Measurements from ENCODE around the gene RUNDC3A.

Gene RUNDC3A

DNA sequence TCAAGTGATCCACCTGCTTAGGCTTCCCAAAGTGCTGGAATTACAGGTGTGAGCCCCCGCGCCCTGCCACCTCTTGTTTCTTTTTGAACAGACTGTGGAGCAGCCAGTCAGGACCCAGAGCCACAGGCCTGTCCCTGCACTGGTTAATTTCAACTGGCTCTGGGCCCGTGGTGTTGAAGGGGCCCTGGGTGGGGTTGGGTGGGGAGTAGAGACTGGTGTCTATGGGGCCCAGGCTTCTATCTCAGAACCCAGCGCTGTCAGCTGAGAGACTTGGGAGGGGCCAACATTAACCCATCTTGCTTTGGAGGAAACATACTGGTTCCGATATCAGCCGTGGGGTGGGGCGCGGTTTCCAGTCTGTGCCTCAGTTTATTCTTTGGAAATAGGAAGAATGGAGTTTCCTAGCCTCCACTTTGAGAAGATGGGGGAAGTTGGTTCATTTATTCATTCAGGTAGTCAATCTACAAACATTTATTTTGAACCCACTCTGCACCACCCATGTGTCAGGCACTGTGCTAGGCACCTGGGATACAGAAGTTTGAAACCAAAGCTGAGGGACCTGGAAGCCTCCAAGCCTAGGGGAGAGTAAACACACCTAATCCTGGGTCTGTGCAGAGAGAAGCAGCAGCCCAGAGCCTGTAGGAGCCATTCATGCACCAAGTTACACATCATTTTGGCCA is 24.9 kb upstream of the RUNDC3A start:
- no peak for DNase-seq (ENCODE audit: low read depth)

DNA sequence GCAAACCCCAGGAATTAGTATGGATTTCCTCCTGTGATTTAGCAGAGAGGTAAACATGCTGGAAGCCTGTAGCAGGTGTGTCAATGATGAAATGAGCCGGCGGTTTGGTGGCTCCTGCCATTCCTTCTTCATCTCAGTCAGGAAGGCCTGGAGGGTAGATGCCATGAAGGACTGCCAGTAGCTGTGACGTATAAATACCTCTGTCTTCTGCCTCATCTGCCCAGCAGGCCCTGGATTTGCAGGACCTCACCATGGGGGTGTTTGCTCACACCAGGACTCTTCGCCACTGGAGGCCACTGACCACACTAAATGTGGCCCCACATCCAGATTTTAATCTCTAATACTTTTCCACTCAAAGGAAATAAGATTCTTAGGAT is 24.4 kb upstream of the RUNDC3A start:
- no peak for DNase-seq (ENCODE audit: low read depth)

DNA sequence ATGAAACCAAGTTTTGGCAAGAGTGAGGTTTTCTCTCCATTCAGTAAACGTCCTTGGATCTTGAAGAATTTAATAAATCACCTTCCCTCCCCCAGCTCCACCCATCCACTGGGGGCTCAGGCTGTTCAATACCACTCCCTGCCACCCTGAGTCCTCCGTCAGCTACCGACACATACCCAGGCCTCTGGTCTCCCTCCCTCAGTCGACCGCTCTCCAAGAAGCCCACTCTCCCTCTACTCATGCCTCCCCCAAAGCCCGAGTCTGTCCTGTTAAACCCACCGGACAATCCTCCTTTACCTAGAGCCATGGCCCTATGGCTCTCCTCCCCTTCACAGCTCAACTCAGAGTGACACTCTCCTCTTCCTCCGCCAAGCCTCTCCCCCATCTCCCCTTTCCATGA is 20.8 kb upstream of the RUNDC3A start:
- no peak for DNase-seq (ENCODE audit: low read depth)

DNA sequence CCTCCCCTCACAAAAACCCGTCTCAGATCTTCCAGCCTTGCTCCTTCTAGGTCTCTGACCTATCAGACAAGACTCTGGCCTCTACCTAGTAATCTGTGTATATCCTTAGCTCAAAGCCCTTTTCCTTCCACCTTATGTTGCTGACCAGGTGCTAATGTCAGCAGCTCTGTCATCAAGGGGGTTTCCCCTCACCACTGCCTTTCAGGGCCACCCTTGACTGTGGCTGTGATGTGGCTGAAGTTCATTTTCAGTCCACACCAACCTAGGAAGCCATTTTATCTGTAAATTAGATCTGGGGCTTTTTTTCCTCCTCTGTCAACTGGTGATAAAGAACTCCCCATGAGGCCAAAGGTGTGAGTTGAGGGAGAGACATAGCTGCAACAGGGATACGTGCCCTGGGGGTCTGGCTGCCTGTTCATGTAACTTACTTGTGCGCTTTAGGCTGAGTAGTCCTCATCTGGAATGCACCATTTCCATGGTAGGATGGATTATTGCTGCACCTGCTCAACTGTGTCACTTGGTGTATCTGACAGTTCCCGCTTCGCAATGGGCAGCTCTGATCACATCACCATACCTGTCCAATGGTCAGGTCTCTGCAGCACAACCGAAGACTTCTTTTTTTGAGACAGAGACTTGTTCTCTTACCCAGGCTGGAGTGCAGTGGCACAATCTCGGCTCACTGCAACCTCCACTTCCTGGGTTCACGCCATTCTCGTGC is 14.7 kb upstream of the RUNDC3A start:
- no peak for DNase-seq (ENCODE audit: low read depth)

DNA sequence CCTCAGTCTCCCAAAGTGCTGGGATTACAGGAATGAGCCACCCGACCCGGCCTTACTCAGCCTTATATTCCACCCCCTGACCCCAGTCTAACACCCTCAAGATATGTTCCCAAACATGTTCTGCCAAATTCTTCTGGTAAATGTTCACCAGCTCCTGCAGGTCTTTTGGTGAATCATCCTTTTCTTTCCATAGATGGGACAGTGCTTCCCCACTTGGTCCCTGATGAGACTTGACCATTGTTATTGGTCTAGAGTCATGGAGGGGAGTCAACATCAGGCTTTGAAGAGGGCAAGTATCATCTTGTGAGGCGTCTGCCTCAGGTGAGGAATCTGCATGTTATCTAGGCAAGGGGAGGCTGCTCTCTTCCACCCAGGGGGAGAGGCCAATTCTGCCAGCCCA is 10.4 kb upstream of the RUNDC3A start:
- no peak for DNase-seq (ENCODE audit: low read depth)

DNA sequence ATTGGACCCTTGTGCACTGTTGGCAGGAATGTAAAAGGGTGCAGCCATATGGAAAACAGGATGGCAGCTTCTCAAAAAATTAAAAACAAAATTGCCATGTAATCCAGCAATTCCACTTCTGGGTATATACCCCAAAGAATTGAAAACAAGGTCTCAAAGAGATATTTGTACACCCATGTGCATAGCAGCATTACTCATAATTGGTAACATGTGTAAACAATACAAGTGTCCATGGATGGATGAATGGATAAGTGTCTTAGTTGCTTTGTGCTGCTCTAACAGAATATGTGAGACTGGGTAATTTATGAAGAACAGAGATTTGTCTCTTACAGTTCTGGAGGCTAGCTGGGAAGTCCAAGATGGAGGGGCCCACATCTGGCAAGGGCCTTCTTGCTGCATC is 3.8 kb upstream of the RUNDC3A start:
- no peak for DNase-seq (ENCODE audit: low read depth)

DNA sequence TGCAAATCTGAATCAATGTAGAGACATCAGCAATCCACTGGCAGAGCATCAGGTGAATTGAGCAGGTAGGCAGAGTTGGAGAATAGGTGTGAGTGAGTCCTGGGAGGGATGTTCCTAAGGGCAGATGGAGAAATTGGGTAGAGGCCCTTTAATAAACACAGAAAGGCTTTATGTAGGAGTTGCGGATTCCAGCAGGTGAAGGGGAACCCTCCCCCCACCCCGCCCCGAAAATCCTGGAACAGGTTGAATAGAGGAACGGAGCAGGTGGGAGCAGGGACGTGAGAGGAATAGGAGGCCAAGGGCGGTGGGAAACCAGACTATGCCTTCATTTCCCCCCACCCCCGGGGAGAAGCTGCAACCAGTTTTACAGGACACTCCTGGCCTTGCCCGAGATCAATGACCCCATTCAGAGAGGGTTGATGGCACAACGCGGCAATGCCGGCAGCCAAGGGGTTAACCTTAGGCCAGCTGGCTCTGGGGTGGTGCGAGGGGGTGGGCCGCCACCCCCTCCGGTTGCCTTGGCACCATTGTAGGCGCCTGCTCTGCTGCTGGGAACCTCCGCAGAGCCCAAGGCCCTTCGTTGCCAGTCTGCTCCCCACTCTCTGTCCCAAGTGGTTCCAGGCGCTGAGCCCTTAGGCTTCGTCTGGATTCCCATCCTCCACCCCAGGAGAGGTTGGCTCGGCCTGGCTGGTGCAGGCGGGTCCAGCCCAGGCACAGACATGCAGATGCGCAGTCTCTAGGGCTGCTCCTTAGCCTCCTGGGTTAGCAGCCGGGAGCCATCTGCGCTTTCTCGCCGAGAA is 814 bp upstream of the RUNDC3A start:
- DNase-seq (ENCODE audit: low read depth), result no peak

DNA sequence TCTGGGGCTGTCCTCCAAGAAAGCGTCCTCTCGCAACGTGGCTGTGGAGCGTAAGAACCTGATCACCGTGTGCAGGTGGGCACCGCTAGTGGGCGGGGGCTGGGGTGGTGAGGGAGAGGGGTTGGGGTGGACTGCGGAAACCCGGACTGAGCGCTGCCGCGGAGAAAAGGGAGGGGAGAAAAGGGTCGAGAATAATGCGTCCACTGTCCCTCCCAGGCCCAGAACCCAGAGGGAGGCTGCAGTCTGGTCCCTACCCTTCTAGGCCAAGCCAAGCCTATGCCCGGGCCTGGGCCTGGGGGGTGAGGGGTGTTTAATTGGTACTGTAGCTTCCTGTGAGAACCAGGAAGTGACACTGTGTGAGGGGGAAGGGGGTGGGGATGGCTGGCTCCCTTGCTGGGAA is 464 bp downstream of the RUNDC3A start:
- DNase-seq (ENCODE audit: low read depth), result no peak

DNA sequence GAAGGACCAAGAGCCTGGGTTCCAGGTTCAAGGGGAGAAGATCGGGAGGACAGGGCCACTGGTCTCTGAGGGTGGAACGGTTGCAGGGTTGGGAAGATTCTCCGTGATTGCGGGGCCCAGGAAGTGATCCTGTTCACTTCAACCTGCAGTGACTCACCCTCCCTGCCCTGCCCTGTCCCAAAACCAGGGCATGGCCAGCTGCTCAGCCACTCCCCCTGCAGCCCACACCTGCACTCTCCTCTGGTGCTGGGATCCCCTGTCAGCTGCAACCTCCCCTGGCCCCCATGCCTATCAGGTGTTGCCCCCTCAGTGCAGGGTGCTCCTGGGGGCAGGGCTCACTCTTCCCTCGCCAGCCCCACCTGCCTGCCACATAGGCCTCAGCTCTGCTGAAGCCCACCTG is 1.1 kb downstream of the RUNDC3A start:
- no peak for DNase-seq (ENCODE audit: low read depth)

DNA sequence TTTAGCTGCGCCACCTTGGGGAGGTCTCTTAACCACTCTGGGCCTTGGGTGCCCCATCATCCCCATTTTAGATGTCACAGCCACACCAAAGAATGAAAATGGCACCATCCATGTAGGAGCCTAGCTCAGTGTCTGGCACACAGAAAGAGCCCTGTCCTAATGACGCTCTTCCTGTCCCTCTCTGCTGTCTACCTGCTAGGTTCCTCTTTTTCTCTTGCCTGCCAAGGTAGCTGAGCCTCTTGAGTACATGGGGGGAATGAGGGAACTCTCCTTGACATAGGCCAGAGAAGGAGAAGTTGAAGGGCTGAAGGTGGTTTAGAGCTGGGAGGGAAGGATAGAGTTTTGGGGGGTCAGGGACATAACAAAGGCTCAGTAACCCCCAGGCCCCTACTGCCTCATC is 1.8 kb downstream of the RUNDC3A start:
- DNase-seq (ENCODE audit: low read depth), result no peak

DNA sequence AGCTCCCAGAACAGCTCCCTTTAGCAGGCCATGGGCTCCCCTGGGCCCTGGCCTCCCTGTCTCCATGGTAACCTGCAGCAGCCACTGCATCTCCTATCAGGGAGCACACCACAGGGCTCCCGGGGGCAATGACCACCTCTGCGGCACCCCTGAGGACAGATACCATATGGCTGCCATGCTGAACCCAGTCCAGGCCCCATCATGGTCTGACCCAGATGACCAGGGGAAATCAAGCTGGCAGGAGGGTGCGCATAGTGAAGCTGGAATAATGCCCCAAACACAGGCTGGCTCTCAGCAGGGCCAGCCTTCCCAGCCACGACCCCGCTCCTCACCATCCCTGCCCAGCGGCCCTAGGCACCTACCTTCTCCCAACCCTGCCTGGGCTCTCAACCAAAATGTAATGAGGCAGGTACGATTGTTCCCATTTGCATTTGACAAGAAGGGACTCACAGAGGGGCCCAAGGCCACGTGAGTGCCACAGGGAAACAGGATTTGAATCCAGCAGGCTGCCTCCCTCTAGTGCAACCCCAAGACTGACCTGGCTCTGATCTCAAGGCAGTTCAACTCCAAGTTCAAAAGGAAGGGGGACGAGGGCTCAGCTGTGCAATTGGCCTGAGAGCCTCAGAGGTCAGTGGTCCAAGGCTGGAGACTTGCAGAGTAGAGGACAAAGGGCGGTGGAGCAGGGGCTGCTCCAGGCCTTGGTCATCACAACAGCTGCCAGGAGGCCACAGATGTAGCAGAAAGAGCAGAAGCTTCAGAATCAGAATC is 2.4 kb downstream of the RUNDC3A start:
- DNase-seq (ENCODE audit: low read depth), result no peak

DNA sequence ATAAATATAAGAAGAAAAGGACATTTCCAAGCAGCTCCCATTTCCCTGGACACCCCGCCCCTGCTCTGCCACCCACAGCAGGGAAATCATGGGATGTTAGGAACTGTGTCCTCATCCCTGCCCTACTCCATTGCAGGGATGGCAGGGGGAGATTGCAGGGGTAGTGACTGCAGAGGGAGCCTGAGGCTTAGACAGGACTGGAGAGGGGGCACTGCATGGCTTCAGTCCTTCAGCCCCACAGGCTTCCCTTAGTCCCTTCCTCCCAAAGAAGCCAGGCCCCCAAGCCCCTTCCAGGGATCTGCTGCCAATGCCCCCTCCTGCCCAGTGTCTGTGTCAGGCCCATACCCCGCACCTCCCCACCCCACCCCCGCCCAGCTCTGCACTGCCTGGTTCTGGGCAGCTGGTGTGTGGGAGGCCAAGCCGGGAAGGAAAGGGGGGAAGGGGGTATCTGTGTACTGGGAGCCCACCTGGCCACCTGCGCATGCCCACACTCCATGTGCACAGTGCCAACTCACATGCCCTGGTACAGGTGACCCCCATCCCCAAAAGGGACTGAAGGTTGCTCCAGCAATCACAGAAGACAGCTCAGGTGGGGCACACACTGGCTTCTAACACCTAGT is 3.3 kb downstream of the RUNDC3A start:
- DNase-seq (ENCODE audit: low read depth), result no peak

DNA sequence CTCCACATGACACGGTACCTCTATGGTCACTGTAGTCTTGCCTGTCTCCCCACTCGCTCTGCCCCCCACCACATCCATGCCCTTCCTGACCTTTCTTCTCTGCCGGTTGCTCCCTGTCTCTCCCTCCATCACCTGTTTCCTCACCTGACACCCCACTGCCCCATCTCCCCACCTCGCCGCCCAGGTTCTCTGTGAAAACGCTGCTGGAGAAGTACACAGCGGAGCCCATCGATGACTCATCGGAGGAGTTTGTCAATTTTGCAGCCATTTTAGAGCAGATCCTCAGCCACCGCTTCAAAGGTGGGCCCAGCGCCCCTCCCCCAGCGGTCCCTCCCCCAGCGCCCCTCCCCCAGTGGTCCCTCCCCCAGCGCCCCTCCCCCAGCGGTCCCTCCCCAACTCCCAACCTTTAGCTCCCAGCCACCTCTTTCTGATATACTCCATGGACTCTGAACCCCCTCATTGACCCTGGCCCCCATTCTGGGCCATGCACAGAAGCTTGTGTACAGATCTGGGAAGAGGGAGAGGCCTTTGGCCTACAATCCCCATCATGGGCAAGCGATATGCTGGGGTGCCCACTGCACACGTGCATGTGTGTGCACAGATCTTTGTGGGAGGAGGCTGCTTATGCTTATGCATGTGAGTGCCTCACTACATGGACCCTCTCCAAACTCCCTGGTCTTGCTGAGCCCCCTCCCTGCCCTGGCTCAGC is 4.1 kb downstream of the RUNDC3A start:
- DNase-seq (ENCODE audit: low read depth), result no peak

DNA sequence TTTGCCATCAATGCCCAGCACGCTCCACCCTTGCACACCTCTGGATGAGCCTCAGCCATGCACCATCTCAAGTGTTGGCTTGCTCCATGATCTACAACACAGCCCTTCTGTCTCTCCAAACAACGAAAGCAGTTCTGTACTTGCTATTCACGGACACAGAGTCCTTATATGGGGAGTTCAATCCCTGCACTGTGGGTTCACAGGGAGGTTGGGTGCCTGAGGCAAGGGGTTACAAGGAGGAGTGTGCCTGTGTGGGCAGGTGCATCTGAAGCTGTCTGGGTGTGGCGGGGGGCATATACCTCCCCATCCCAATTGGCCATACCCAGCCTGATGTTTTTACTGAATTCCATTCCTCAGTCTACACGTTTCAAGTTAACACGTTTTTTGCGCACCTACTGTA is 5.6 kb downstream of the RUNDC3A start:
- DNase-seq (ENCODE audit: low read depth), result no peak

DNA sequence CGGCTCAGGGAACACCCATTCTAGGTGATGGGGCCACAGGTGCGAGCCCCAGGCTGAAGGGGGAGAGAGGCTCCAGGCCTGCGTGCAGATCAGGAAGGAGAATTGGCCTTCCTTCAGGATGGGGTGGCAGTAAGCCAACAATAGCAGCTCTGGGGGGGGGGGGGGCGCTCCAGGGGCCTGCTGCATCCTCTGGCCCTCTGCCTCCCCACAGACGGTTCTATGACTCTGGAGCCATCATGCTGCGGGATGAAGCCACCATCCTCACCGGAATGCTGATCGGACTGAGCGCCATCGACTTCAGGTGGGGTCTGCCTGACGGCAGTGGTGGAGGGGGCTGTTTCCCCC is 6.1 kb downstream of the RUNDC3A start:
- DNase-seq (ENCODE audit: low read depth), result no peak

DNA sequence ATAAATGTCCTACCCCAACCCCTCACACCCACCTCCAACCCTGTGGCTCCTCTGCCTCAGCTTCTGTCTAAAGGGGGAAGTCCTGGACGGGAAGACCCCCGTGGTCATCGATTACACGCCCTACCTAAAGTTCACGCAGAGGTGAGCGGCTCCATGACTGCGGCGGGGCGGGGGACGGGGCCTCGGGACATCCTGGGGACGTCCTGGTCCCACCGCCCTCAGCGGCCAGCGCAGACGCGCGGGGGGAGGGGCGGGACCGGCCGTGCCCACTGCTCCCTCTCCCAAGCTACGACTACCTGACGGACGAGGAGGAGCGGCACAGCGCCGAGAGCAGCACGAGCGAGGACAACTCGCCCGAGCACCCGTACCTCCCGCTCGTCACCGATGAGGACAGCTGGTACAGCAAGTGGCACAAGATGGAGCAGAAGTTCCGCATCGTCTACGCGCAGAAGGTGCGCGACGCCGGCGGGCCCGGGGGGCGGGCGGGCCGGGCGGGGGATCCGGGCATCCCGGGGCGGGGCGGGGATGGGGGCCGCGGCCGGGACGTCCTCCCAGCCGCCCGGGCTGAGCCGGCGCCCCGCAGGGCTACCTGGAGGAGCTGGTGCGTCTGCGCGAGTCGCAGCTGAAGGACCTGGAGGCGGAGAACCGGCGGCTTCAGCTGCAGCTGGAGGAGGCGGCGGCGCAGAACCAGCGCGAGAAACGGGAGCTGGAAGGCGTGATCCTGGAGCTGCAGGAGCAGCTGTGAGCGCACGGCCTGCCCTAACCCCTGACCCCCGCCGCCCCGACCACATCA is 6.7 kb downstream of the RUNDC3A start:
- DNase-seq (ENCODE audit: low read depth), result no peak

DNA sequence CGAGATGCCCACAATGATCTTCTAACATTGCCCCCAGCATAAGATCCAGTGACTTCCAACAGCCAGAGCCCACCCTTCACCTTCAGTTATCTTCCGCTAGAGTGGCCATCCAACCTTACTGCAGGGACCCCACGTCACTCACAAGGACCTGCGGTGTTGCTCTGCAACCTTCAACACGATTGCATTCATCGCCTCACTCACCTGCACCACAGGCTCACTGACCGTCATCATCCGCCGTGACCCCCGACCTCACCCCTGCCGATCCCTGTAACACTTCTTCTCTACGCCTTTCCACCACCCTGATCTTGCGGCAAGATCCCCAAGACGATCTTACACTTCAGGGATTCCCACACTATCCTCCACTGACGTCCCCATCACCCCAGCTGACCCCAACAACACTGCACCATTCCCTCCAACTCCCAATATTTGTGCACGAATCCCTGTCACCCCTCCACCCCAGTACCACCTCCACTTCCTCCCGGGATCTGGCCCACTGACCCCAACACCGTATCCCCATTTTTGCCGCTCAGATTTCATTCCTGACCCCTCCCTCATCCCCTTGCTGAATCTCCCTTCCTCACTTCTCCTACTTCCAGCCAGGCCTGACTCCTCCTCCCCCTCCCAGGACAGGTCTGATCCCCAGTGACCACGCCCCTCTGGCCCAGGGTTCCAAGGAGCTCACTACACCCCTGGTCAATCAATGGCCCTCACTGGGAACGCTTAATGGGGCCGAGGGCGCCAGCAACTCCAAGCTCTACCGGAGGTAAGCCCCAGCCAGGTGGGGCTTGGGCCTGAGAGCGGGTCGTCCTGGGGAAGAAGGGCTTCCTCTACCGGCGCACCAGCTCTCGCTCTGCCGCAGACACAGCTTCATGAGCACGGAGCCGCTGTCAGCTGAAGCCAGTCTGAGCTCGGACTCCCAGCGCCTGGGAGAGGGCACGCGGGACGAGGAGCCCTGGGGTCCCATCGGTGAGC is 7.6 kb downstream of the RUNDC3A start:
- no peak for DNase-seq (ENCODE audit: low read depth)

DNA sequence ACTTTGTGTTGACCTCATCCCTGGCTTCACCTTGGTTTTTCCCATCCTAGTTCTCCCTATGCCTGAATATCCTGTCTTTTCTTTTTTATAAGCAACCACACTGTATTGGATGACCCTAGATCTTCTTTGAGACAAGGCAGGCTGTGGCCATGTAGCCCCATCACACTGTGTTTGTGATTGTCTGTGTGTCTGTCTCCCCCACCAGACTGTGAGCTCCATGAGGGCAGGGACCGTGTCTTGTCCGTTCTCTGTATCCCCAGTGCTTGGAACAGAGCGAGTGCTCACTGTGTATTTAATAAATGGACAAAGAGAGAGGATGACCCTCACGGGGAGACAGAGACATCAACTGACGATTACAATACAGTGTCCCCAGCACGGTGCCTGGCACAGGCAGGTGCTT is 9.1 kb downstream of the RUNDC3A start:
- no peak for DNase-seq (ENCODE audit: low read depth)

DNA sequence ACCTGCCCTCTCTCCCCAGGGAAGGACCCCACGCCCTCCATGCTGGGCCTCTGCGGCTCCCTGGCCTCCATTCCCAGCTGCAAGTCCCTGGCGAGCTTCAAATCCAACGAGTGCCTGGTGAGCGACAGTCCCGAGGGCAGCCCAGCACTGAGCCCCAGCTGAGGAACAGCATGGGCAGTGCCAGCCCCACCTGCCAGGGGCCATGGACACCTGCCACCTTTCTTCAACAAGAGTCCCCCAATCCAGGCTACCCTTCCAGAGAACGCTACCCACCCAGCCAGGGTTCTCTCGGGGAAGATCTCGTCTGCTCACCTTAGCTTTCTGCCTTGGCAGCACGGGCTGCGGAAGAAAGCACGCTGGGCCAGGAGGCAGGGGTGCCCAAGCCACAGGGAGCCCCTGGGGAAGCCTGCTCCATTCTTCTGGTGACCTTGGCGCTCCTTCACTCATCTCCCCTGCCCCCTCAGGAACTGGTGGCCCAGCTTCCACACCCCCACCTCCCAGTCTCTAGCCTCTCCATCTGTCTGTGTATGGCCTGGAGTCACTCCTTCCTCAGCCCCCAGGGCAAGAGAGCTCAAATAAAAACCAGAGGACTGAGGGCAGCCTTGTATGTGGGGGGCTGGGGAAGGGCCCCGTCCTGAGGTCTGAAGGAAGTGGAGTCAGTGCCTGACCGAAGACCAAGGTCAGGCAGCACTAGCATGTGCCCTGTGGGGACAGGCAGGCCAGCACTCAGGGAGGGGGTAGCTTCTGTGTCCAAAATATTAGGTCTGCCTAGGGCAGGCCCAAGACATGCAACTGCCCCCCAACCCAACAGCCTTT is 9.9 kb downstream of the RUNDC3A start:
- no peak for DNase-seq (ENCODE audit: low read depth)
